ENCODE data around the gene ZNF649. TPM values are rescaled to one million over a fixed set of nuclear protein-coding genes. Genes with fewer than 3 reads are reported as not detected.

The ZNF649 gene
- total RNA-seq, 1 experiment from 2014 or later = 7.3 TPM

GRCh38 chr19:51921949-51922348 is 17.1 kb upstream of the ZNF649 start:
- DNase-seq (ENCODE audit: low read depth, low spot score) = no peak
- RAD21 ChIA-PET (ENCODE audit: low non-redundant PET in 1 of 2, low total read pairs in 2 of 2, uncharacterized antibody in 2 of 2, unreplicated experiment in 2 of 2) = no interaction called here
- H3K27ac ChIP-seq (ENCODE audit: low read depth, low read length) = no peak overlapping the region
- no peak for TF ChIP-seq CEBPB (IDR thresholded peaks at IDR 0.05; ENCODE audit: low read depth)
- TF ChIP-seq EZH2 (IDR thresholded peaks at IDR 0.05) = no peak
- TF ChIP-seq YY1 (IDR thresholded peaks at IDR 0.05; ENCODE audit: extremely low read depth, insufficient replicate concordance, low read depth, low read length) = no peak
- no peak for TF ChIP-seq POLR2AphosphoS5 (IDR thresholded peaks at IDR 0.05; ENCODE audit: low read depth, low read length)
- TF ChIP-seq POLR2A (IDR thresholded peaks at IDR 0.05; ENCODE audit: borderline replicate concordance, extremely low read depth, insufficient read depth, insufficient read length) = no peak
- TF ChIP-seq, protein P1, sequence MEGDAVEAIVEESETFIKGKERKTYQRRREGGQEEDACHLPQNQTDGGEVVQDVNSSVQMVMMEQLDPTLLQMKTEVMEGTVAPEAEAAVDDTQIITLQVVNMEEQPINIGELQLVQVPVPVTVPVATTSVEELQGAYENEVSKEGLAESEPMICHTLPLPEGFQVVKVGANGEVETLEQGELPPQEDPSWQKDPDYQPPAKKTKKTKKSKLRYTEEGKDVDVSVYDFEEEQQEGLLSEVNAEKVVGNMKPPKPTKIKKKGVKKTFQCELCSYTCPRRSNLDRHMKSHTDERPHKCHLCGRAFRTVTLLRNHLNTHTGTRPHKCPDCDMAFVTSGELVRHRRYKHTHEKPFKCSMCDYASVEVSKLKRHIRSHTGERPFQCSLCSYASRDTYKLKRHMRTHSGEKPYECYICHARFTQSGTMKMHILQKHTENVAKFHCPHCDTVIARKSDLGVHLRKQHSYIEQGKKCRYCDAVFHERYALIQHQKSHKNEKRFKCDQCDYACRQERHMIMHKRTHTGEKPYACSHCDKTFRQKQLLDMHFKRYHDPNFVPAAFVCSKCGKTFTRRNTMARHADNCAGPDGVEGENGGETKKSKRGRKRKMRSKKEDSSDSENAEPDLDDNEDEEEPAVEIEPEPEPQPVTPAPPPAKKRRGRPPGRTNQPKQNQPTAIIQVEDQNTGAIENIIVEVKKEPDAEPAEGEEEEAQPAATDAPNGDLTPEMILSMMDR (IDR thresholded peaks at IDR 0.05 in 2 of 3, conservative IDR thresholded peaks at IDR 0.05 in 1 of 3; ENCODE audit: borderline replicate concordance in 1 of 3, insufficient read depth in 1 of 3, low read depth in 2 of 3, low read length in 2 of 3) = no peak
- TF ChIP-seq, protein P2, sequence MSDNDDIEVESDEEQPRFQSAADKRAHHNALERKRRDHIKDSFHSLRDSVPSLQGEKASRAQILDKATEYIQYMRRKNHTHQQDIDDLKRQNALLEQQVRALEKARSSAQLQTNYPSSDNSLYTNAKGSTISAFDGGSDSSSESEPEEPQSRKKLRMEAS (IDR thresholded peaks at IDR 0.05) = no peak
- no peak for TF ChIP-seq ZNF274 (IDR thresholded peaks at IDR 0.05; ENCODE audit: low read depth, low read length)
- no peak for TF ChIP-seq ATF3 (IDR thresholded peaks at IDR 0.05)
- TF ChIP-seq ELF1 (IDR thresholded peaks at IDR 0.05; ENCODE audit: borderline replicate concordance, low read depth) = no peak
- no peak for TF ChIP-seq RAD21 (IDR thresholded peaks at IDR 0.05; ENCODE audit: low read depth)
- TF ChIP-seq FOSL1 (IDR thresholded peaks at IDR 0.05; ENCODE audit: low read depth) = no peak
- TF ChIP-seq JUND (IDR thresholded peaks at IDR 0.05) = no peak
- no peak for TF ChIP-seq SIN3A (IDR thresholded peaks at IDR 0.05; ENCODE audit: low read depth)
- no peak for TF ChIP-seq EGR1 (IDR thresholded peaks at IDR 0.05; ENCODE audit: low read depth)
- H3K79me2 ChIP-seq (ENCODE audit: insufficient read depth, low read length) = no peaks in the 10 kb centered on the region
- no peaks in the 10 kb centered on the region for H3K9me2 ChIP-seq (ENCODE audit: insufficient read depth)
- H2AFZ ChIP-seq (ENCODE audit: low read depth, low read length, poor library complexity, severe bottlenecking) = no peak overlapping the region
- no peak overlapping the region for H3K4me2 ChIP-seq (ENCODE audit: low read length)
- H3K4me3 ChIP-seq (replicated peaks in 1 of 2; ENCODE audit: low read depth in 1 of 2, low read length in 2 of 2) = no peak overlapping the region
- no peaks in the 10 kb centered on the region for H3K27me3 ChIP-seq (ENCODE audit: insufficient read depth, low read length)
- POLR2A ChIA-PET = no interaction called here
- CTCF ChIA-PET = no interaction called here
- H3K4me1 ChIP-seq (ENCODE audit: control insufficient read depth in 1 of 2, insufficient read depth in 2 of 2, low read length in 2 of 2) = peaks cover 0 to 7% of the 10 kb centered on the region in 2 experiments; a peak in 1 of 4 replicates
- BruUV-seq (replicated peaks) = no TSS peak
- no peaks in the 10 kb centered on the region for H3K36me3 ChIP-seq (ENCODE audit: control insufficient read depth in 1 of 2, insufficient read depth in 2 of 2, low read length in 2 of 2)
- peaks cover 26 to 36% of the 10 kb centered on the region in 2 experiments; a peak in 3 of 4 replicates for H3K9me3 ChIP-seq (ENCODE audit: control insufficient read depth in 1 of 2, insufficient read depth in 1 of 2, low read depth in 1 of 2, low read length in 2 of 2)
- H4K20me1 ChIP-seq (ENCODE audit: insufficient read depth) = no peaks in the 10 kb centered on the region
- intact Hi-C loops (cut with micrococcal nuclease) = no loop called here
- ATAC-seq = no peak
- H3K9ac ChIP-seq (ENCODE audit: low read length) = no peak overlapping the region

All from HCT116 (cell line).